Measurements from ENCODE around the gene PLPP3. TPM values are rescaled to one million over a fixed set of nuclear protein-coding genes. Genes with fewer than 3 reads are reported as not detected.

PLPP3 gene
- total and polyA plus RNA-seq, 2 of the 8 experiments (the other 6 are each of a cell fraction or from before 2014, with no cell fraction given): 33.2 to 42.0 TPM

- no peak for TF ChIP-seq GABPA (IDR thresholded peaks at IDR 0.05; ENCODE audit: borderline replicate concordance, insufficient read depth, low read length)
Observed at GRCh38 chr1:56451491-56451890, 127.9 kb downstream of the PLPP3 start (continued).

Measured in H1 (cell line).